HG02642 (cell line): Measurements from ENCODE around the gene PKP1.

Source experiments
- ATAC-seq: cut with Tn5 transposase; IDR thresholded peaks from one replicate; pipeline ENCODE4 v1.9.1; 2021; ENCODE audit warnings: mild to moderate bottlenecking; ENCODE audit not compliant: unreplicated experiment, poor library complexity

The PKP1 gene

GRCh38 chr1:201302163-201303152 is 19.2 kb downstream of the PKP1 start:
- no peak for ATAC-seq

- no peak for ATAC-seq
Measured at GRCh38 chr1:201304126-201304525, 20.8 kb downstream of the PKP1 start.

GRCh38 chr1:201305815-201306214 is 22.5 kb downstream of the PKP1 start:
- ATAC-seq: no peak

- ATAC-seq: no peak
Measured at GRCh38 chr1:201307231-201307630, 23.9 kb downstream of the PKP1 start.

GRCh38 chr1:201307760-201308499 is 24.6 kb downstream of the PKP1 start:
- ATAC-seq: no peak

GRCh38 chr1:201309416-201309815 is 26.1 kb downstream of the PKP1 start:
- ATAC-seq: no peak

GRCh38 chr1:201310251-201310985 is 27.1 kb downstream of the PKP1 start:
- no peak for ATAC-seq

- ATAC-seq: no peak
Measured at GRCh38 chr1:201310986-201311355, 27.7 kb downstream of the PKP1 start.

GRCh38 chr1:201311356-201312011 is 28.2 kb downstream of the PKP1 start:
- no peak for ATAC-seq

- ATAC-seq: no peak
Measured at GRCh38 chr1:201312298-201312697, 29.0 kb downstream of the PKP1 start.

GRCh38 chr1:201313086-201313485 is 29.8 kb downstream of the PKP1 start:
- ATAC-seq: no peak

- no peak for ATAC-seq
Measured at GRCh38 chr1:201316556-201316955, 33.2 kb downstream of the PKP1 start.

- ATAC-seq: no peak
Measured at GRCh38 chr1:201317551-201317950, 34.2 kb downstream of the PKP1 start.

GRCh38 chr1:201318504-201319340 is 35.4 kb downstream of the PKP1 start:
- no peak for ATAC-seq

GRCh38 chr1:201319631-201320030 is 36.3 kb downstream of the PKP1 start:
- no peak for ATAC-seq

- ATAC-seq: no peak
Measured at GRCh38 chr1:201320168-201320788, 37.0 kb downstream of the PKP1 start.

- no peak for ATAC-seq
Measured at GRCh38 chr1:201321826-201322390, 38.6 kb downstream of the PKP1 start.

- ATAC-seq: no peak
Measured at GRCh38 chr1:201322653-201323510, 39.6 kb downstream of the PKP1 start.
